Small intestine (tissue), 7 donors: Measurements from ENCODE around the gene FHL3. TPM values are rescaled to one million over a fixed set of nuclear protein-coding genes. Genes with fewer than 3 reads are reported as not detected.

Experiments used
- DNase-seq, 2 donors: peaks; one replicate each; pipeline versions ENCODE4 v3.0.0 to v3.0.0-alpha.2; 2013
- FAIRE-seq: peaks from 2 replicates; lab custom pipeline; 2012; peaks lifted over from hg19 to GRCh38; lab: Jason Lieb, UNC
- H3K27ac ChIP-seq, 3 donors: one replicate each; pipeline ENCODE4 v1.5.1; 2013; ENCODE audit warnings: low read length in 2 of 3, mild to moderate bottlenecking in 2 of 3, control low read depth in 1 of 3, inconsistent platforms in 1 of 3, low read depth in 1 of 3, moderate library complexity in 1 of 3
- H3K27me3 ChIP-seq, 3 donors: one replicate each; pipeline ENCODE4 v1.6.1; 2013; ENCODE audit warnings: low read length in 3 of 3, inconsistent platforms in 1 of 3; ENCODE audit not compliant: control insufficient read depth in 3 of 3, insufficient read depth in 3 of 3
- H3K36me3 ChIP-seq, 3 donors: one replicate each; pipeline ENCODE4 v1.6.1; 2013; ENCODE audit warnings: low read length in 3 of 3, inconsistent platforms in 1 of 3, low read depth in 1 of 3, mild to moderate bottlenecking in 1 of 3, moderate library complexity in 1 of 3; ENCODE audit not compliant: control insufficient read depth in 3 of 3, insufficient read depth in 2 of 3
- H3K4me1 ChIP-seq, 3 donors: one replicate each; pipeline ENCODE4 v1.6.1; 2013; ENCODE audit warnings: low read length in 2 of 3, inconsistent platforms in 1 of 3, low read depth in 1 of 3, mild to moderate bottlenecking in 1 of 3, moderate library complexity in 1 of 3; ENCODE audit not compliant: control insufficient read depth in 3 of 3, insufficient read depth in 2 of 3
- H3K4me3 ChIP-seq, 3 donors: one replicate each; pipeline ENCODE4 v1.5.1; 2013; ENCODE audit warnings: low read length in 3 of 3, control low read depth in 1 of 3, inconsistent platforms in 1 of 3, low read depth in 1 of 3, mild to moderate bottlenecking in 1 of 3, moderate library complexity in 1 of 3
- H3K9me3 ChIP-seq, 2 donors: one replicate each; pipeline ENCODE4 v1.6.1; 2013; ENCODE audit warnings: low read depth in 1 of 2, low read length in 1 of 2; ENCODE audit not compliant: control insufficient read depth in 2 of 2, insufficient read depth in 1 of 2
- WGBS, 3 donors: extraction: QIAGEN DNeasy Blood & Tissue Kit; methylation state at CpG; one replicate each; pipeline ENCODE4 v1.1.7; 2013; 5-methylcytosine and 5-hydroxymethylcytosine counted together
- polyA plus RNA-seq, 4 donors: library from polyadenylated mRNA; stranded (reverse) in 3 of 4; unstranded in 1 of 4; fragments of 200-250 nt in 3 of 4; fragments of 120-200 nt in 1 of 4; gene quantifications; one replicate each; pipeline versions ENCODE4 v1.2.1 to v1.2.3, GENCODE V29; 2013
- donor health status: healthy with polysubstance abuse.
- donor health status: control.
- donor health status: control.
- donor health status: Bipolar disorder and iron deficiency.
- donor health status: healthy.

Gene FHL3
- polyA plus RNA-seq, 4 donors = 0.89 to 8.1 (median 6.3) TPM

- Histone ChIP-seq H3K27me3 (peaks cover 17 to 78% (median 32%) of the 10 kb centered on the region in 3 donors), H3K9me3 (no peaks in the 10 kb centered on the region), H3K4me3 (peak overlapping the region; percentile 19 to 55 (median 50)), H3K27ac (no peak overlapping the region), H3K36me3 (no peaks in the 10 kb centered on the region), H3K4me1 (peaks cover 0 to 4% (median 0%) of the 10 kb centered on the region in 3 donors)
- peak; percentile 52 to 72 for DNase-seq
- WGBS, 3 donors = 0 to 1% (median 1%) methylated on average over 58 to 99 of the region's 99 CpGs
- no peak for FAIRE-seq
Measured at GRCh38 chr1:38046884-38047602, 41.7 kb upstream of the FHL3 start.

- no peak for DNase-seq
- H3K9me3 ChIP-seq = no peaks in the 10 kb centered on the region
- peaks cover 0 to 4% (median 0%) of the 10 kb centered on the region in 3 donors for H3K4me1 ChIP-seq
- peaks cover 17 to 78% (median 35%) of the 10 kb centered on the region in 3 donors for H3K27me3 ChIP-seq
- no peak within 1 kb of the TSS for H3K27ac ChIP-seq
- peak within 1 kb of the TSS; percentile 19 to 55 (median 50) for H3K4me3 ChIP-seq
- WGBS, 3 donors = 1 to 3% (median 2%) methylated on average over 14 to 92 of the region's 92 CpGs
- FAIRE-seq = no peak
- no peaks in the 10 kb centered on the region for H3K36me3 ChIP-seq
Measured at GRCh38 chr1:38046333-38046883, 41.1 kb upstream of the FHL3 start, which contains the start of gene POU3F1. Gene POU3F1, minus strand, starts transcription at chr1:38046793. Its CDS starts 50 bp downstream, at chr1:38046743.

- Histone ChIP-seq H3K9me3 (no peaks in the 10 kb centered on the region), H3K4me3 (peak overlapping the region in 1 of 3 donors; percentile 55)
- peak in 1 of 2 donors; percentile 36 for DNase-seq
Measured at GRCh38 chr1:38045401-38046332, 40.4 kb upstream of the FHL3 start.

GRCh38 chr1:38044221-38045215 is 39.2 kb upstream of the FHL3 start:
- Histone ChIP-seq H3K4me1 (peaks cover 0 to 4% (median 0%) of the 10 kb centered on the region in 3 donors), H3K9me3 (no peaks in the 10 kb centered on the region), H3K27ac (no peak overlapping the region), H3K36me3 (no peaks in the 10 kb centered on the region), H3K4me3 (peak overlapping the region in 2 of 3 donors; percentile 5 to 8), H3K27me3 (peaks cover 17 to 76% (median 35%) of the 10 kb centered on the region in 3 donors)
- no peak for DNase-seq
- FAIRE-seq = no peak
- WGBS, 3 donors = 5 to 7% (median 6%) methylated on average over 60 to 70 of the region's 70 CpGs

More at GRCh38 chr1:38045401-38046332, 40.4 kb upstream of the FHL3 start:
- Histone ChIP-seq H3K27ac (no peak overlapping the region), H3K27me3 (peaks cover 17 to 78% (median 35%) of the 10 kb centered on the region in 3 donors), H3K4me1 (peaks cover 0 to 4% (median 0%) of the 10 kb centered on the region in 3 donors), H3K36me3 (no peaks in the 10 kb centered on the region)
- 2 to 6% (median 4%) methylated on average over 54 to 115 of the region's 115 CpGs for WGBS, 3 donors
- FAIRE-seq = no peak

- FAIRE-seq = no peak
- no peaks in the 10 kb centered on the region for H3K36me3 ChIP-seq
- no peak overlapping the region for H3K4me3 ChIP-seq
- no peaks in the 10 kb centered on the region for H3K9me3 ChIP-seq
- peaks cover 17 to 73% (median 40%) of the 10 kb centered on the region in 3 donors for H3K27me3 ChIP-seq
- no peak overlapping the region for H3K27ac ChIP-seq
- no peak for DNase-seq
- H3K4me1 ChIP-seq = peaks cover 0 to 4% (median 0%) of the 10 kb centered on the region in 3 donors
- WGBS, 3 donors = 75 to 85% (median 80%) methylated on average over 12 of the region's 12 CpGs
Measured at GRCh38 chr1:38043036-38043747, 37.9 kb upstream of the FHL3 start.

- Histone ChIP-seq H3K4me3 (no peak overlapping the region), H3K27me3 (peaks cover 17 to 66% (median 38%) of the 10 kb centered on the region in 3 donors), H3K27ac (no peak overlapping the region), H3K4me1 (peaks cover 0 to 4% (median 0%) of the 10 kb centered on the region in 3 donors), H3K9me3 (no peaks in the 10 kb centered on the region), H3K36me3 (no peaks in the 10 kb centered on the region)
- FAIRE-seq = no peak
- DNase-seq = no peak
- 76 to 84% (median 77%) methylated on average over 21 of the region's 21 CpGs for WGBS, 3 donors
Measured at GRCh38 chr1:38041936-38042834, 36.9 kb upstream of the FHL3 start.
